ENCODE data around the gene SFTPA2.
"Not testable (repeated sequence)": the region's sequence is repeated elsewhere in the genome, so short reads cannot be mapped to it uniquely, and the experiment has no call there.

SFTPA2 gene

GRCh38 chr10:79511891-79512583 is 48.2 kb downstream of the SFTPA2 start, which contains the start of gene EIF5AL1:
Gene EIF5AL1, plus strand, starts transcription at chr10:79512533. Its CDS starts 117 bp downstream, at chr10:79512650.
- DNase-seq (ENCODE audit: low read depth, low spot score) = not testable (repeated sequence)

- DNase-seq (ENCODE audit: low read depth, low spot score) = not testable (repeated sequence)
Measured at GRCh38 chr10:79509934-79510508, 50.2 kb downstream of the SFTPA2 start.

DNA sequence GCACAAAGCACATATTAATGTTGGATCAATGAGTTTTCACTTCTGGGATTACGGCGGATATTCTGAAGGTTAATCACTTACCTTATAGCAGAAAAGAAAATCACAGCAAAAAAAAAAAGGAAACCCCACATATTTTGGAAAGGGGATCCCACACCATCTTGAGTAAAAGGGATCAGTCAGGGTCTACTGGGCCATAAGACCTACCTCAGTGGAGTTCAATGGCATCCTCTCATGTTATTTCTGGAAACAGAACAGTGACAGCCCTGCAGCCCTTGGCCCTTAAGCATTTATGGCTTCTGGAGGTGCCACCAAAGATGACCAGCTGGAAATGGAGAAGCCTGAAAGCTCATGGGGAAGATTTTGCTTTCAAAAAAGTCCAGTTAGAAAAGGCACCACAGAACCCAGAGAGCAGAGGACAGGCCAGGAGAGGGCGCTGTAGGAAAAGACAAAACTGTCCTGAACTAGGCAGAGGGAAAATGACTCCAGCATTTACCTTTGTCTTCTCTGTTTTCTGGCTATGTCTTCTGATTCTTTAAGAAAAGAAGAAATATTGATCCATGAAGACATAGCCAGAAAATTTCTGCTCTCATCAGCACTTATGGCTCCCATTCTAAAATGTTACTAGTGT is 50.8 kb downstream of the SFTPA2 start:
- DNase-seq (ENCODE audit: low read depth, low spot score) = not testable (repeated sequence)

DNA sequence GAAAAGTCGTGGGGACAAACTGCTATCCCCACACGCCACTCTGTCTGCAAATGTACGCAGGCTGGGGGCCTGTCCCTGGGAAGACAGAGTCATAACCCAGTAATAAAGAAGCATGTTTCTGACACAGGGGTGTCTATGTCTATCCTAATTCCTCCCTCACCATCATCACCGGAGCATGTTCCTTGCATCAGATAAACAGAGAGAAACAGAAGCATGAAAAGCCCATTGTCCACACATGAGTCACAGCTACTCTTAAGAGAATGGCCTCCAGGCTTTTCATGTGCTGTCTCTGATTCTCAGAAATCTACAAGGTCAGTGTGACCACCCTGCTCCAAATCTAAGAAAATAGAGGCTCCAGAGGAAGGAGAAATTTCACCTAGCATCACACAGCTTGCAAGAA is 52.0 kb downstream of the SFTPA2 start:
- DNase-seq (ENCODE audit: low read depth, low spot score) = not testable (repeated sequence)

- DNase-seq (ENCODE audit: low read depth, low spot score) = no peak
Measured at GRCh38 chr10:79507440-79508167, 52.6 kb downstream of the SFTPA2 start.

All from brain pericyte (primary cell).